Activated T-helper 9 cell treated with anti-CD3 and anti-CD28 coated beads, Interleukin-2, amount 50 U/mL, for 16 hours (primary cell): ENCODE measurements around the gene ARID3A.

Source experiments
- DNase-seq: peaks from one replicate; pipeline ENCODE4 v3.0.0-alpha.2; 2020; ENCODE audit warnings: low read depth

ARID3A gene

DNA sequence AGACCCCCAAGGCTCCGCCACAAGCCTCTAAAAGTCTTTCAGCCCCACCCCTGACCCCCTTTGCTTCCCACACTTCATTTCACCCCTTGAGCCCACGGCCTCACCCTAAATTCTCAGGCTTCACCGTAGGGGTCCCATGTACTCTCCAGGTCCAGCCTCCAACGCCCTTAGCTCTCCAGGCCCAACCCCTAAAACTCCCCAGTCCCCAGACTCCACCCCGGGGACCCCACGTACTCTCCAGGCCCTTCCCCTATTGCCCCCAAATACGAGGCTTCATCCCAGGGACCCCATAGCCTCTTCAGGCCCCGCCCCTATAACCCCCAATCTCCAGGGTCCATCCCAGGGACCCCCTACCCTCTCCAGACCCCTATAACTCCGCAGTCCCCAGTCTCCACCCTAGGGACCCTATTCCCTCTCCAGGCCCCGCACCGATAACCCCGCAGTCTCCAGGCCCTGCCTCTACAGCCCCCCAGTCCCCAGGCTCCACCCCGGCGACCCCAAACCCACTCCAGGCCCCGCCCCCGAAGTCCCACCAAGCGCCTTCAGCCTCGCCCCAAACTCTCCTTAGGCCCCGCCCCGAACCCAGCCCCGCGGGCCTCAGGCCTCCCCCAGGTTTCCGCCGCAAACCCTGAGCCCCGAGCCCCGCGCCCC is 33.5 kb upstream of the ARID3A start:
- DNase-seq: no peak

DNA sequence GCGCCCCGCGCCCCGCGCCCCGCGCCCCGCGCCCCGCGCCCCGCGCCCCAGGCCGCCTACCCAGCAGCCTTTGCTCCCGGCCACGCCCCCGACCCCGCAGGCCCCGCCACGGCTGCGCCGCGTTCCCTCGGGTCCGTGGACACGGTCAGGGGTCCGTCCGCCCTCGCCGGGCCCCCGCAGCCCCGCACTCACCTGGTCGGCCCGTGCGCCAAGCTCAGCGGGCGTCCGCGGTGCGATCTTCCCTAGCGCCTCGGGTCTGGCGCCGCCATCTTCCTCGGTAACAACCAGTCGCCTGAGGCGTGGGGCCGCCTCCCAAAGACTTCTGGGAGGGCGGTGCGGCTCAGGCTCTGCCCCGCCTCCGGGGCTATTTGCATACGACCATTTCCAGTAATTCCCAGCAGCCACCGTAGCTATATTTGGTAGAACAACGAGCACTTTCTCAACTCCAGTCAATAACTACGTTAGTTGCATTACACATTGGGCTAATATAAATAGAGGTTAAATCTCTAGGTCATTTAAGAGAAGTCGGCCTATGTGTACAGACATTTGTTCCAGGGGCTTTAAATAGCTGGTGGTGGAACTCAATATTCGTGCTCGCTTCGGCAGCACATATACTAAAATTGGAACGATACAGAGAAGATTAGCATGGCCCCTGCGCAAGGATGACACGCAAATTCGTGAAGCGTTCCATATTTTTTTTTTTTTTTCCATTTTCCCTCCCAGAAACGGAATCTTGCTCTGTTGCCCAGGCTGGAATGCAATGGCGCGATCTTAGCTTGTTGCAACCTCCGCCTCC is 32.7 kb upstream of the ARID3A start, which contains the start of the genes MED16 and RNU6-9:
Gene MED16 (minus strand): TSS at position 294 of the 796 bp plus-strand sequence. CDS start 2,056 bp downstream, outside the sequence.
Gene RNU6-9 (plus strand): TSS at position 591 of the 796 bp plus-strand sequence.
- peak; percentile 83 for DNase-seq

DNA sequence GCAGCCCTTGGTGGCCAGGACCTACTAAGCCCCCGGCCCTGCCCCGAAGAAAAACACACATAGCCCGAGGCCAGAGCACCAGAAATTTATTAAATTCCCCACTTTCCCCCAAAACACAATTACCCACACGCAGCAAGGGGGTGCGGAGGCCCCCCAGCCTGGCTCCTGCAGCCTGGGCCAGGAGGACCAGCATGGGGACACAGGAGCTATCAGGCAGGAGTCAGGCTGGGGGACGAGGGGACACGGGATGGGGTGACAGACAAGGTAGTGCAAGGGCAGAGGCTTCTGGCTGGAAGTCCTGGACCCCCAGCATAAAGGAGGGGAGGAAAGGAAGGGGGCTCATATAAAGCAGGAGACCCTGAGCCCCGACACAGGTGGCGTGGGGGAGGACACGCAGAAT is 29.4 kb upstream of the ARID3A start:
- no peak for DNase-seq

DNA sequence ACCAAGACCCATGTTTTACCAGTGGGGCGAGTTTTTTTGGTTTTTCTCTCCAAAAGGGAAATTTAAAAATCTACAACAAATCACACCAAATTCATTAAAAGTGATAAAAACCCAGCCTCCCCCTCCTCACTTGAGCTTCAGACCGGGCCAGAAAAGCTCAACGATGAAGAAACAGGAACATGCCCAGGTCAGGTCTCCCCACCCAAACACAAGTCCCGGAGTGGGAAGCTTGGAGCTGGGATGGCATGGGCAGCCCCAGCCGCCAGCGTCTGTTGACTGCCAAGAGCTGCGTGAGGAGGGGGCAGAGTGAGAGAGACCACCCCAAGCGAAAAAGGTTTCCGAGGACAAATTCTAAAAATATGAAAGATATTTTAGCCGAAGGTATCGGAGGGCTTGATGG is 28.8 kb upstream of the ARID3A start:
- no peak for DNase-seq

DNA sequence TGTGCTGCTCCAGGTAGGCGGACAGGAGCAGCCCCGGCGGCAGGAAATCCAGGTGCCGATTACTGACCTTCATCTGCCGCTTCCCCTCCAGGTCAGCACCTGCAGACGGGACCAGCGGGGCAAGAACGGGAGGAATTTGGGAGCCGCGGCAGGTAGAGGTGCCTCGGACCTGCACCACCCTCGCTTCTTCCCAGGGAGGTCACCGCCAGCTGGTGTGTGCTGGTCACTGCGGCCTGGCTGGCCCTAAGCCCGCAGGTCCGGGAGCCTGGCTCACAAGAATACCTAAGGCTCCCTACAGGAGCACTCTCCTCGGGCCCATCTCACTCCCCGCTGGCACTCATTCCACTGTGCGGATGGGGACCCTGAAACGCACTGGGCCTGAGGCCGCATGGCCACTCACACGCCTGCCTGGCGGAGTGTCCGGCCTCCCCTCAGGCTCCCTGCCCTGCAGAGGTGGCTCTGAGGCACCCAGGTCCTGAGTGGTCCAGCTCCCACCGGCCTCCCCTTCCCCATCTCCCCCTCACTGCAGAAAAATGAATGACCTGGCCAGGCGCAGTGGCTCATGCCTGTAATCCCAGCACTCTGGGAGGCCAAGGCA is 28.3 kb upstream of the ARID3A start:
- no peak for DNase-seq

DNA sequence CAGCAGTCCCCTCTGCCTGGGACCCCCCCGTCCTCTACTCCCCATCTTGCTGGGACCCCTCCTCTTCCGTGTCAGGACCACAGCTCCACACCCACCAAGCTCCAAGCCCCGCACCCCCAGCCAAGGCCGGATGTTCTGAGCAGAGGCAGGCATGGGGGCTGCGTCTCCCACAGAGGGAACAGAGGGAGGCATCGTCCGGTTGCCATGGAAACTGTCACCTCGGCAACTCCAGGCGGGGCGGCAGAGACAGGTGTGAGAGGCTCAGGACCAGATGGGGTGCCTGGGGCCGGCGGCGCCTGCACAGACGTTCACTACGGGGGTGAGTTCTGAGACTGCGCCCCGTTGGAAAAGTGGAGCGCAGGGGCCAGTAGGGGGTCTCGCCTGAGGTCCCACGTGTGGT is 27.2 kb upstream of the ARID3A start:
- no peak for DNase-seq

DNA sequence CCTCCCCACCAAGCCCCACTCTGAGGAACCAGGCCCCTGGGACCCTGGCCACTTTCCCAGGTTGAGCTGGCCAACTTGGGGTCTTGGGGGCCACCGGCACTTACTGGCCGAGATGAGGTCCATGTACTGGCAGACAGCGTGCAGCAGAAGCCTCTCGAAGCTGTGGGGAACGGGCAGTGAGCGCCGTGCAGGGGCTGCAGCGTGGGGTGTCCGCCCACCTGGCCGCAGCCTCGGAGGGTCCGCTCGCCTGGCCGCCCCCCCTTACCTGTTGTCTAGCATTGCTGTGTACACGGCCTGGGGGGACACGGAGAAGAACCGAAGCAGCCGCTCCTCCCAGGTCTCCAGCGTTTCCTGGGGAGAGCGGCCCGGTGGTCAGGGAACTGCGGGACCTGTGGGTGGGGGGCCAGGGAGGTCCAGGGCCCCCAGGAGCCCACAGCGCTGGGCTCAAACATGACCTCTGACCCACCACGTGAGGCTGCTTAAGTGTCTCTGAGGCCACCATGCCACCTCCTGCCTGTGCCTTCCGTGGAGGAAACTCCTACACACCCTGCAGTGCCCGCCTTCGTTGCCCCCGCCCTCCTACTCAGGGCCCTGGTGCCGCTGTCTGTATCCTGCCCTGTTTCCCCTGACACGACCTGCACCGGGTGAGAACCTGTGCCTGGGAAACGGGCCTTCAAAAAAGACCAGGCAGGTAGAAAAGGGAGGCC is 26.3 kb upstream of the ARID3A start:
- DNase-seq: no peak

DNA sequence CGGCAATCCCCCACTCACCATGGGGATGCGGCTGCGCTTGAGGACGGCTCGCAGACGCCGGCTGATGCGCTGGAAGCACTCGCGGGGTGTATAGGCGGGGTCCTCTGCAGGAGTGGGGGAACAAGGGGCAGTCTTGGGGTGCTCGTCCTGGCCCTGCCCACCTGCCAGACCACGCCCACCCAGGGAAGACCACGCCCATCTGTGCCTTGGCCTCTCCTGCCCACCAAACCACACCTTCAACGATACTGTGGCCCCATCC is 25.9 kb upstream of the ARID3A start:
- no peak for DNase-seq

DNA sequence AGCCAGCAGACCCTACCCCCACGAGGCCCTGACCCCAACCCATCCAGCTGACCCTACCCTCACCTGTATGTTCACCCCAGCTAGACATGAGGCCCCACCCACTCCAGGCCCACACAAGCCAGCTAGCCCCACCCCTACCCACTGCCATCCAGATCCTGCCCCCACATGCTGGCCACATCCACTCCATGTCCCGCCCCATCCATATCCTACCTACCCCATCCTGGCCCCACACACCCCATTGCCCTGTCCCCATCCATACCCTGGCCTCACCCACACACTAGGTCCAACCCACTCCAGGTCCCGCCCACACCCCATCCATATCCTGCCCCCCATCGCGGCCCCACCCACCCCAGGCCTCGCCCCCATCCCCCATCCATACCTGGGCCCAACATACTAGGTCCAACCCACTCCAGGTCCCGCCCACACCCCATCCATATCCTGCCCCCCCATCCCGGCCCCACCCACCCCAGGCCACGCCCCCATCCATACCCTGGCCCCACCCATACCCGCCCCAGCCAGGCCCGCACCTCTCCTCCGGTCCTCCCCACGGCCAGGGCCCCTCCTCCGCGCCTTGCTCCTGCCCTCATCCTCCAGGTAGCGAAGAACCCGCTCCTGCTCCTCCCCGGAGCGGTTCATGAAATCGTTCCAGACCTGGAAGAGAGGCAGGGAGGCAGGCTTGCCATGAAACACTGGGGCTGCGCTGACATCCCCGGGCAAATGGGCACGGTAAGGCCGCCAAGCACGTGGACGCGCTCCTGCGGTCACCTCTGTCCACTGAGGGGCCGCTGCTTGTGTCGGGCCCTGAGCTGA is 25.3 kb upstream of the ARID3A start:
- DNase-seq: no peak

DNA sequence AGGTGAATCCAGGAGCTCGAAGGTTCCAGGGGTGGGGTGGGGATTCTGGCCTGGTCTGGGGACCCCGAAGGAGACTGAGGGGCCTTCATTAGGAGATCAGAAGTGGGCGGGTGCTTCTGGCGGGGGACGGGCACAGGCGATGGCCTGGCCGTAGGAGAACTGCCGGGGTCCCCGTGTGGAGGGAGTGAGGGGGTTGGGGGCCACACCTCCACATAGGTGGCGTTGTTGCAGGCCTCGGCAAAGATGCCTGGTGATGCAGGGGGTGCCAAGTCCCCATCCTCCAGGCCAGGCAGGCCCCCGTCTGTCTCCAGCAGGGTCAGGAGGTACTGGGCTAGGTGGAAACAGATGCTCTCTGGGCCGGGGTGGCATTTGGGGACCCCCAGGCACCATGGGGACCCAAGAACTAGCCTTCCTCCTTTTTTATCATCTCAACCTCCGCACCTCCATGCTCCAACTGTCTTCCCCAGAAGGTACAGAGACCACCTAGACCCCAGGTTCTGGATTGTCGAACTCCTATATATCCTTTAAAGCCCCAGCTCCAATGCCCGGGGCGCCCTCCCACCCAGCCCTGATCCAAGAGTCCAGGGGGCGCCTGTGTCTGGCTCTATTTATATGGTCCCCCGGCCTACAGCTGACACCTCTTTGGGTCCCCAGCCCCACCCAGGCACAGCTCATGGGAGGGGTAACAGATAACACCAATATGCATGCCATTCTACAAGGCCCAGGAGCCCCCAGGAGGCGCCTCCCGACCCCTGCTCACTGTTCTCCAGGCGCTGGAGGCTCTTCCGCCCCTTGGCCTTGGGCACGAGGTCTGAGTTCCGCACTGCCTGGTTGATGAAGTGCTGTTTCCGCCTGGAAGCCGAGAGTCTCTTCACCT is 24.4 kb upstream of the ARID3A start:
- DNase-seq: no peak

DNA sequence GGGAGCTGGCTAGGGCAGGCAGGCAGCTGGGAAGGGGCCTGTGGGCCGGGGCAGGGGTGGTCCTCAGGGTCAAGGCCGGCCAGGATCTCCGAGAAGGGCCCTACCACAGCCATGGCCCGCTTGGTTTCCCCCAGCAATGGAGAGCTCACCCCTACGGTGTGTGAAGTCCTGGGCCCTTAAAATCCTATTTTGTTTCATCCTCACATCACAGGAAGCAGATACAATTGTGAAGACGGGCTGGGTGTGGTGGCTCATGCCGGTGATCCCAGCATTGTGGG is 23.8 kb upstream of the ARID3A start:
- DNase-seq: no peak

DNA sequence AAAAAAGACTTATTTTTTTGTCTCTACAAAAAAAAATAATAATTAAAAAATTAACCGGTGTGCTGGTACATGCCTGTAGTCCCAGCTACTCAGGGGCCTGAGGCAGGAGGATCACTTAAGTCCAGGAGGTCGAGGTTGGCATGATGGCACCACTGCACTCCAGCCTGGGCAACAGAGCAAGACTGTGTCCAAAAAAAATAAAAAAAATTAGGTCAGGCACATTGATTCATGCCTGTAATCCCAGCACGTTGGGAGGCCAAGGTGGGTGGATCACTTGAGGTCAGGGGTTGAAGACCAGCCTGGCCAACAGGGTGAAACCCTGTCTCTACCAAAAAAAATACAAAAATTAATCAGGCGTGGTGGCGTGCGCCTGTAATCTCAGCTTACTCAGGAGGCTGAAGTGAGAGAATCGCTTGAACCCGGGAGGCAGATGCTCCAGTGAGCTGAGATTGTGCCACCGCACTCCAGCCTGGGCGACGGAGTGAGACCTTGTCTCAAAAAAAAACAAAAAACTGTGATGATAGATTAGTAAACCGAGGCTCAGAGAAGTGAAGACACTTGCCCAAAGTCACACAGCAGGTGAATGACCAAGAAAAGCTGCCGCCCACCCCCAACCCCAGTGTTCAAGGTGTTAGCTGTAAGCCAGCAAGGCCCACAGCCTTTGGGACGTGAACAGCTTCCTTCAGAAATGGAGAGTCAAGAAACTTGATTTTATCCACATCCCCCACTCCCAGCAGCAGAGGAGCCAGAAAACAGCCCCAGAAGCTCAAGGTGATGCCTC is 23.2 kb upstream of the ARID3A start:
- DNase-seq: no peak

DNA sequence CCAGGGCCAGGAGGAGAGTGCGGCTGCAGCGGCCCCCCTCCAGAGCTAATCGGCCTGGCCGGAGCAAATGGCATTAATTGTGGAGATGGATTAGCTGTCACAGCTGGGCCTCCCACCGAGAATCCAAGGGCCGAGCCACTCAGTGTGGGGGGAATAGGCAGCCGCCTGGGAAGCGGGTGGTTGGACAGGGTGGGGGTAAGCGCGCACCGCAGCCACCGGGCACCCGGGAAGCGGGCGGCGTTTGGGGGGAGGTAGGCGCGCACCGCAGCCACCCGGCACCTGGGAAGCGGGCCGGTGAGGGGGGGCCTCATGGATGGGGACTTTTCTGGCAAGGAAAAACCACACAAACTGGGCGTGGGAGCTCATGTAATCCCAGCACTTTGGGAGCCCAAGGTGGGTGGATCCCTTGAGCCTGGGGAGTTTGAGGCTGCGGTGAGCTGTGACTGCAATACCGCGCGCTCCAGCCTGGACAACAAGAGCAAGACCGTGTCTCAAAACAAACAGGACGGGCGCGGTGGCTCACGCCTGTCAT is 22.5 kb upstream of the ARID3A start:
- DNase-seq: no peak

DNA sequence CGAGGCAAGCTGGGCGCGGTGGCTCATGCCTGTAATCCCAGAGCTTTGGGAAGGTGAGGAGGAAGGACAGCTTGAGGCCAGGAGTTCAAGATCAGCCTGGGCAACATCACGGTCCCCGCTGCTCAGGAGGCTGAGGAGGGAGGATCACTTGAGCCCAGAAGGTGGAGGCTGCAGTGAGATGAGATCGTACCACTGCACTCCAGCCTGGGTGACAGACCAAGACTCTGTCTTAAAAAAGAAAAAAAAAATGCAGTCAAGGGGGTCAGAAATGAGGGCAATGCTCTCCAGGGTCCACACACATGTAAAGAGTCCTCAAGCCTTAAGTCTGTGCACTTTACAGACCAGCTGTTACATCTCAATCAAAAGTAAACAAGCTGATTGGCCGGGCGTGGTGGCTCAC is 21.3 kb upstream of the ARID3A start:
- DNase-seq: no peak

DNA sequence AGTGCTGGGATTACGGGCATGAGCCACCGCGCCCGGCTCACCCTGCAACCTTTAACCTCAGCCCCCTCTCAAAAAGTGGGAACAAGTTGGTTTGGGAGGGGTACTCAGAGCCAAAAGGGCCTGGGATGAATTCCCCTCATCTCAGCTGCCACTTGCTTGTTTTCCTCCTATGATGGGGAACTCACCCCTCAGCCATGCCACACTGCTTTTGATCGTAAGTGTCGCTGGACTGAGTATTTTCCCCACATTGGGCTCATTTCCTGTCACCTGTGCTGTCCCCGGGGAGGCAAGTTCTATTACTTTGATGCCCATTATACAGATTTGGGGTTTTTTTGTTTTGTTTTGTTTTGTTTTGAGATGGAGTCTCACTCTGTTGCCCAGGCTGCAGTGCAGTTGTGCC is 19.4 kb upstream of the ARID3A start:
- no peak for DNase-seq

DNA sequence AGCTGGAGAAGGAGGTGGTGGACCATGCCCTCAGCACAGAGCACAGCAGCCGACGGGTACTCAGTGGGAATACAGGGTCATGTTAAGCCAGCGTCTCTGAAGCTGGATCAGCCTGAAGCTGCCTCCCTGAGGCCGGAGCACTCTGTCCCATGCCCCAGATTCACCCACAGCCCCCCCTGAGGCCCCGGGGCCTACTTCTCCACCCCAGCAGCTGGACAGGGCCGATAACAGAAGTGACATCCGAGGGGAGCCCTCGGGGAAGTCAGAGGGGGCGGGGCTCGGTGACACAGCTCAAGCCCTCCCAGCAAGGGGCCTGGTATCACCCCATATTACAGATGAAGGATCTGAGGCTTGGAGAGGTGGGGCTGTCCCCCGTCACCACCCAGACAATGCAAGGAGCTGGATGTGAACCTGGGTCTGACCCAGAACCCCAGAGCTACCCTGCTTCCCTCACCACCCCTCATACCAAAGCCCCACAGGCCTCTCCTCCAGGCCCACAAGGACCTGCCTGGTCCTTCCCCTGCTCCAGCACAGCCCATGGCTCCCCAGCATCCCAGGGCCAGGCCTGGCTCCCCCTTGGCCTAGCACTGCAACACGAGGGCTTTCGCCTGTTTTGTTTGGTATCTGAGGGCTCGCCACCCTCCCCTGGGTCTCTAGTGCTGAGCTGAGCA is 18.5 kb upstream of the ARID3A start:
- no peak for DNase-seq

DNA sequence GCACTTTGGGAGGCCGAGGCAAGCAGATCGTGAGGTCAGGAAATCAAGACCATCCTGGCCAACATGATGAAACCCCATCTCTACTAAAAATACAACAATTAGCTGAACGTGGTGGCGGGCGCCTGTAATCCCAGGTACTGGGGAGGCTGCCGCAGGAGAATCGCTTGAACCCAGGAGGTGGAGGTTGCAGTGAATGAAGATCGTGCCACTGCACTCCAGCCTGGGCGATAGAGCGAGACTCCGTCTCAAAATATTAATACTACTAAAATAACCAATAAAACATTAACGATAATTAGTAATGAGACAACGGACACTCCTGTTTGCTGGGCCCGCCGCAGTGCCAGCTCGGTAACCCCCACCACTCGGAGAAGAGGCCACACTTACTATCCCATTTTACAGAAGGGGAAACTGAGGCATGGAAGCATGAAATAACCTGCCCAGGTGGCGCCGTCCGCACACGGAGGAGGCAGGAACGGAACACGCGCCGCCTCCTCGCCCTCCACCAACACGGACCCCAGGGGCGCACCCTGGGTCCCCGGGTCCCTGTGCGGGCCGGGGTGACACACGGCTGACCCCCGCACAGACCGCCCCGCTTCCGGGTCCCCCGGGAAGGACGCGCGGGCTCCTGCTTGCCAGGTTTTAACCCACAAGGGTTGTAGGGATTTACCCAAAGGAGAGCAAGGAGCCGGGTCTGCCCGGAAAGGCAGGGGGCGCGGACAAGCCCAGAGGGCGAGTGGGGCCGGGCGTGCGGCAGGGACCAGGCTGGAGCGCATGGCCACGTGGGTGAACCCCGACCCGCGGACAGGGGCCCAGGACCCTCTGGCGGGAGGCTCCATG is 14.4 kb upstream of the ARID3A start:
- DNase-seq: no peak

DNA sequence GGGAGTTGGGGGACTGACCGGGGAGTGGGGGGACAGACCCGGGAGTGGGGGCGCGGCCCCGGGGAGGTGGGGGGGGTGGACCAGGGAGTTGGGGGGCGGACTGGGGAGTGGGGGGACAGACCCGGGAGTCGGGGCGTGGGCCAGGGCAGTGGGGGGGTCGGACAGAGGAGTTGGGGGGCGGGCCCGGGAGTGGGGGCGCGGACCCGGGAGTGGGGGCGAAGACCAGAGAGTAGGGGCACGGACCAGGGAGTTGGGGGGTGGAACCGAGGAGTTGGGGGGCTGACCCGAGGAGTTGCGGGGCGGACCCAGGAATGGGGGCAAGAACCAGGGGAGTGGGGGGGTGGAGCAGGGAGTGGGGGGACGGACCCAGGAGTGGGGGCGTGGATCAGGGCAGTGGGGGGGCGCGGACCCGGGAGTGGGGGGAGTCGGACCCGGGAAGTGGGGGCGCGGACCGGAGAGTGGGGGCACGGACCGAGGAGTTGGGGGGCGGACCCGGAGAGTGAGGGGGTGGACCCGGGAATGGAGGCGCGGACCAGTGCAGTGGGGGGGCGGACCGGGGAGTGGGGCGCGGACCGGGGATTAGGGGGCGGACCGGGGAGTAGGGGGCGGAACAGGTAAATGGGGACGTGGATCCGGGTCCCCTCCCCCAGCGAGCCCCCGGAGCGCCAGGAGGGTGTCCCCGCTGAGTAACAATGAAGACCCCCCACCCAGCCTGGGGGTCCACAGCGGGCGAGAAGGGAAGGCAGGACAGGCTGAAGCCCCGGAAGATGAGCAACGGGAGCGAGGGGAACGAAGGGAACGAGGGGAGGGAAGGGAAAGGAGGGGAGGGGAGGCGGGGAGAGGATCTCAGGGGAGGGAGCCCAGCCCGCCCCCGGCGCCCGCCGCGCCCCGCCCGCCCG is 13.4 kb upstream of the ARID3A start:
- no peak for DNase-seq
